PC-3 (cell line): Measurements from ENCODE around the gene CHST2. TPM values are rescaled to one million over a fixed set of nuclear protein-coding genes. Genes with fewer than 3 reads are reported as not detected.

ENCODE experiments used
- ATAC-seq: fragments of 200-7000 bp; cut with Tn5 transposase; 2 replicates; pipeline ENCODE4 v1.9.1; 2020; ENCODE audit warnings: mild to moderate bottlenecking, moderate library complexity
- BruUV-seq: library from RNA; stranded (reverse); fragments of 400-500 nt; replicated peaks from 2 replicates; lab custom pipeline; 2021; lab: Mats Ljungman, UMichigan
- CTCF ChIA-PET: fragments of 300-600 bp; sonication (Branson Sonifier 250); formaldehyde crosslinking; loops from one replicate; lab custom pipeline; 2022; ENCODE audit warnings: antibody characterized with exemption; lab: Charles Lee
- POLR2A ChIA-PET: fragments of 300-600 bp; sonication (Branson Sonifier 250); formaldehyde crosslinking; loops from one replicate; lab custom pipeline; 2022; ENCODE audit warnings: antibody characterized with exemption; ENCODE audit not compliant: unreplicated experiment; lab: Charles Lee
- DNase-seq: peaks from one replicate; pipeline ENCODE4 v3.0.0-alpha.2; 2015
- H2AFZ ChIP-seq: fragments of 300-600 bp; sonication (generic); 2 replicates; pipeline ENCODE4 v1.6.0; 2016; ENCODE audit warnings: antibody characterized with exemption, low read length
- H3F3A ChIP-seq: fragments of 300-600 bp; sonication (generic); one replicate; pipeline ENCODE4 v1.6.0; 2017; ENCODE audit warnings: antibody characterized with exemption, low read length, control low read depth, mild to moderate bottlenecking; ENCODE audit not compliant: unreplicated experiment
- H3K27ac ChIP-seq: fragments of 300-600 bp; sonication (generic); 2 replicates; pipeline ENCODE4 v1.5.1; 2016; ENCODE audit warnings: mild to moderate bottlenecking, low read length
- H3K27me3 ChIP-seq: fragments of 300-600 bp; sonication (generic); 2 replicates; pipeline ENCODE4 v1.6.1; 2016; ENCODE audit warnings: low read length, mixed read lengths
- H3K36me3 ChIP-seq: fragments of 300-600 bp; sonication (generic); 2 replicates; pipeline ENCODE4 v1.6.1; 2016; ENCODE audit warnings: low read depth, mixed run types, low read length, mixed read lengths
- H3K4me1 ChIP-seq: fragments of 300-600 bp; sonication (generic); 2 replicates; pipeline ENCODE4 v1.5.1; 2016; ENCODE audit warnings: low read length; ENCODE audit not compliant: insufficient read depth
- H3K4me2 ChIP-seq: fragments of 300-600 bp; sonication (generic); 2 replicates; pipeline ENCODE4 v1.6.0; 2016; ENCODE audit warnings: low read length
- H3K4me3 ChIP-seq: fragments of 300-600 bp; sonication (generic); 2 replicates; pipeline ENCODE4 v1.5.1; 2016; ENCODE audit warnings: mild to moderate bottlenecking, low read length, mixed read lengths
- H3K79me2 ChIP-seq: fragments of 300-600 bp; sonication (generic); 2 replicates; pipeline ENCODE4 v1.6.1; 2017; ENCODE audit warnings: low read length, mixed read lengths
- H3K9ac ChIP-seq: fragments of 300-600 bp; sonication (generic); 2 replicates; pipeline ENCODE4 v1.6.0; 2016; ENCODE audit warnings: mild to moderate bottlenecking, low read length
- H3K9me2 ChIP-seq: fragments of 300-600 bp; sonication (generic); replicated peaks from 2 replicates; pipeline ENCODE4 v1.6.1; 2016; ENCODE audit warnings: mixed run types, low read length, mixed read lengths
- H3K9me3 ChIP-seq: fragments of 300-600 bp; sonication (generic); 2 replicates; pipeline ENCODE4 v1.6.1; 2016; ENCODE audit warnings: low read length, mixed read lengths
- H4K20me1 ChIP-seq: fragments of 300-600 bp; sonication (generic); 2 replicates; pipeline ENCODE4 v1.6.1; 2016; ENCODE audit warnings: low read length, mixed read lengths
- EZH2 ChIP-seq: fragments of 300-600 bp; sonication (generic); IDR thresholded peaks from one replicate; pipeline ENCODE4 v1.6.1; 2017; ENCODE audit warnings: antibody characterized with exemption, mild to moderate bottlenecking, low read length; ENCODE audit not compliant: unreplicated experiment
- EZH2phosphoT487 ChIP-seq: fragments of 300-600 bp; sonication (generic); IDR thresholded peaks from 2 replicates; pipeline ENCODE4 v1.6.1; 2018; ENCODE audit warnings: mild to moderate bottlenecking, antibody characterized with exemption, low read length, borderline replicate concordance
- intact Hi-C: fragments of 100-400 bp; cut with micrococcal nuclease; formaldehyde crosslinking; loops from 2 replicates; pipeline ENCODE4 v1.9.0; 2023
- total RNA-seq: library from RNA; depleted of rRNA; stranded (reverse); fragments of >200 nt; gene quantifications from 2 replicates; pipeline ENCODE4 v1.2.3, GENCODE V29; 2014; rRNA removed
- TF ChIP-seq, protein P1 (sequence below): fragments of 300-600 bp; sonication (generic); conservative IDR thresholded peaks from 2 replicates; pipeline ENCODE4 v1.5.1; 2017; ENCODE audit warnings: antibody characterized with exemption, low read depth, mild to moderate bottlenecking, low read length

CHST2 gene
- total RNA-seq, 1 experiment from 2014 or later = 6.7 TPM

DNA sequence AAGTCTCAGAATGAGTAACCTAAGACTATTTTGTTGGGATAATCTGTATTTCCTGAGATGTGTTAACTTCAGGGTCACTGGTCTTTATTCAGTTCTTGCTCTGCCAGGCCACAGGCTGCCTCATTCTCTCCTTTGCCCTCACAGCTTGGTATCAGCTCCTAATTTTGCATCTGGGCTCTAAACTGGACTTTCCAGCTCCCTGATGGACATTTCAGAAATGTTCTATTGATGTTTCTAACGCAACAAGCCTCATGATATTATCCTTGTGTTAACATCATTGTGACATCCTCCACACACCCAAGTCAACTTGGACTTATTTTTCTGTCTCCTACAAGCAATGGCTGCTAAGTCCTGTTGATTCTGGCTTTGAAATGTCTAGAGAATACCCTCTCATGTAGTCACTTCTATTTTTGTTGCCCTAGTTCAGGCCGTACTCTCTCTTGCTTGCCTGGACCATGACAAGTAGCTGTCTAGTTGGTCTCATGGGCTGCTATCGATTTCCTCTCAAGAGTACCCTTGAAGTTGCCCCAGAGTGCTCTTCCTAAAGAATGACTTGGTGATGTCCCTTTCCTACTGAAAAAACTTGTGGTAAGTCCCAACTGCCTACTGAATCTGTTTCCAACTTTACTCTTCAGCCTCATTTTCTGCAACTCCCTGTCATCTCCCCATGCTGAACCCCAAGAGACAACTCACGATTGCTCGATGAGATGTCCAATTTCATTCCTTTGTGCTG lies 52.7 kb downstream of the CHST2 start:
- H3K4me1 ChIP-seq = peaks cover 19% of the 10 kb centered on the region
- ChIA-PET CTCF (no interaction called here), POLR2A (no interaction called here)
- H3K9ac ChIP-seq = no peak overlapping the region
- no TSS peak for BruUV-seq
- H3K4me3 ChIP-seq = no peak overlapping the region
- H3F3A ChIP-seq = no peaks in the 10 kb centered on the region
- ATAC-seq = no peak
- intact Hi-C loops = no loop called here
- no peaks in the 10 kb centered on the region for H3K79me2 ChIP-seq
- no peak overlapping the region for H3K4me2 ChIP-seq
- no peaks in the 10 kb centered on the region for H3K27me3 ChIP-seq
- DNase-seq = no peak
- H3K36me3 ChIP-seq = no peaks in the 10 kb centered on the region
- TF ChIP-seq EZH2 (no peak), EZH2phosphoT487 (no peak)
- TF ChIP-seq, protein P1, sequence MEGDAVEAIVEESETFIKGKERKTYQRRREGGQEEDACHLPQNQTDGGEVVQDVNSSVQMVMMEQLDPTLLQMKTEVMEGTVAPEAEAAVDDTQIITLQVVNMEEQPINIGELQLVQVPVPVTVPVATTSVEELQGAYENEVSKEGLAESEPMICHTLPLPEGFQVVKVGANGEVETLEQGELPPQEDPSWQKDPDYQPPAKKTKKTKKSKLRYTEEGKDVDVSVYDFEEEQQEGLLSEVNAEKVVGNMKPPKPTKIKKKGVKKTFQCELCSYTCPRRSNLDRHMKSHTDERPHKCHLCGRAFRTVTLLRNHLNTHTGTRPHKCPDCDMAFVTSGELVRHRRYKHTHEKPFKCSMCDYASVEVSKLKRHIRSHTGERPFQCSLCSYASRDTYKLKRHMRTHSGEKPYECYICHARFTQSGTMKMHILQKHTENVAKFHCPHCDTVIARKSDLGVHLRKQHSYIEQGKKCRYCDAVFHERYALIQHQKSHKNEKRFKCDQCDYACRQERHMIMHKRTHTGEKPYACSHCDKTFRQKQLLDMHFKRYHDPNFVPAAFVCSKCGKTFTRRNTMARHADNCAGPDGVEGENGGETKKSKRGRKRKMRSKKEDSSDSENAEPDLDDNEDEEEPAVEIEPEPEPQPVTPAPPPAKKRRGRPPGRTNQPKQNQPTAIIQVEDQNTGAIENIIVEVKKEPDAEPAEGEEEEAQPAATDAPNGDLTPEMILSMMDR = no peak
- no peaks in the 10 kb centered on the region for H3K9me2 ChIP-seq
- H3K27ac ChIP-seq = no peak overlapping the region
- H3K9me3 ChIP-seq = no peaks in the 10 kb centered on the region
- H4K20me1 ChIP-seq = no peaks in the 10 kb centered on the region
- no peak overlapping the region for H2AFZ ChIP-seq

DNA sequence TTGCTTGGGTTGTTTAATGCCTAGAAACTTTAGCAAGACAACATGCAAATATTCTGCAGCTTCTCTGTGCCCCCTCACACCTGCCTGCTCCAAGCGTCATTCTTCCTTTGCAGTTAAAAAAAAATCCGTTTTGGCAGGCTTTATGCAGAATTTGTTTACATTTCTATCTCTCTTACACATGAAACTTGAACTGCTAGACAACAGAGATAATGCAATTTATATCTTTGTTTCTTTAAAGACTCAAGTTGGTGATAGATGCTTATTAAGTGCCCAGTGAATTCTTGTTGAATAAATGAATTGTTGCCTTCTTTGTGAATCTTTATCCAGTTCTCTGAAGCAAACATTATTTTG lies 53.2 kb downstream of the CHST2 start:
- H3K79me2 ChIP-seq = no peaks in the 10 kb centered on the region
- TF ChIP-seq EZH2phosphoT487 (no peak), EZH2 (no peak)
- TF ChIP-seq, protein P1 = no peak
- intact Hi-C loops = no loop called here
- no peaks in the 10 kb centered on the region for H3K36me3 ChIP-seq
- ChIA-PET CTCF (no interaction called here), POLR2A (no interaction called here)
- no peaks in the 10 kb centered on the region for H3K9me2 ChIP-seq
- H3K27me3 ChIP-seq = no peaks in the 10 kb centered on the region
- H3K9ac ChIP-seq = no peak overlapping the region
- no peaks in the 10 kb centered on the region for H3K9me3 ChIP-seq
- ATAC-seq (no peak), DNase-seq (no peak)
- no peak overlapping the region for H2AFZ ChIP-seq
- H3K4me3 ChIP-seq = no peak overlapping the region
- H3F3A ChIP-seq = no peaks in the 10 kb centered on the region
- no peak overlapping the region for H3K27ac ChIP-seq
- BruUV-seq = no TSS peak
- H3K4me1 ChIP-seq = peaks cover 14% of the 10 kb centered on the region
- no peak overlapping the region for H3K4me2 ChIP-seq
- H4K20me1 ChIP-seq = no peaks in the 10 kb centered on the region

DNA sequence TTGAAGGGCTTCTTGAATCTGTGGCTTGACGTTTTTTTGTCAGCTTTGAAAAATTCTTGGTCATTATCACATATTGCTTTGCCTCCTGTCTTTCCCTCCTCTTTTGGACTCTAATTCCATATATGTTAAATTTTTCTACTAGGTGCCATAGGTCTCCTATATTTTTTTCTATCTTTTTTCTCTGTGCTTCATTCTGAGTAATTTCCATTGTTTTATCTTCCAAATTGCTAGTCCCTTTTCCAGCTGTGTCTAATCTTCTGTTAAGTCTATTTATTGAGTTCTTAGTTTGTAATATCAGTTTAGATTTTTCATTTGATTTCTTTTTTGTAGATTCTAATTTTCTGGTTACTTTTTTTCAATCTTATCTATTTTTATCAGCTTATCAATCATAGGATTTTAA lies 53.7 kb downstream of the CHST2 start:
- H3K79me2 ChIP-seq = no peaks in the 10 kb centered on the region
- no peaks in the 10 kb centered on the region for H3K36me3 ChIP-seq
- H3K9me2 ChIP-seq = no peaks in the 10 kb centered on the region
- ChIA-PET CTCF (no interaction called here), POLR2A (no interaction called here)
- H2AFZ ChIP-seq = no peak overlapping the region
- H3K27me3 ChIP-seq = no peaks in the 10 kb centered on the region
- H3K27ac ChIP-seq = no peak overlapping the region
- DNase-seq (no peak), ATAC-seq (no peak)
- no peaks in the 10 kb centered on the region for H3K9me3 ChIP-seq
- H3F3A ChIP-seq = no peaks in the 10 kb centered on the region
- intact Hi-C loops = no loop called here
- H3K4me2 ChIP-seq = no peak overlapping the region
- no peak overlapping the region for H3K4me3 ChIP-seq
- no TSS peak for BruUV-seq
- H3K4me1 ChIP-seq = peaks cover 9% of the 10 kb centered on the region
- H3K9ac ChIP-seq = no peak overlapping the region
- H4K20me1 ChIP-seq = no peaks in the 10 kb centered on the region
- no peak for TF ChIP-seq EZH2
- no peak for TF ChIP-seq EZH2phosphoT487
- TF ChIP-seq, protein P1 = no peak

Other genes with a start within 250 kb of the CHST2 start
- 17.3 and 23.9 TPM in 2 replicates for gene PCOLCE2, start 230.7 kb upstream of the CHST2 start, total RNA-seq
- gene PAQR9, start 156.1 kb upstream of the CHST2 start, total RNA-seq = 0.12 TPM in 1 of 2 replicates, not detected in the other
- gene U2SURP, start 118.2 kb upstream of the CHST2 start, total RNA-seq = 55.6 and 81.1 TPM in 2 replicates